SK-N-SH treated with all-trans-retinoic acid at 6 μM for 48 hours (cell line): Measurements from ENCODE around the gene FOXO1.

Source experiments
- CSDC2 ChIP-seq: fragments of 250-450 bp; sonication (Bioruptor Pico); IDR thresholded peaks from 2 replicates; pipeline ENCODE4 v1.5.0; 2020; ENCODE audit warnings: mild to moderate bottlenecking, moderate library complexity
- ISL1 ChIP-seq: fragments of 250-450 bp; sonication (Bioruptor Pico); IDR thresholded peaks from 2 replicates; pipeline ENCODE4 v2.1.2; 2022; ENCODE audit warnings: mild to moderate bottlenecking, moderate library complexity
- OSR1 ChIP-seq: fragments of 250-450 bp; sonication (Bioruptor Pico); IDR thresholded peaks from 2 replicates; pipeline ENCODE4 v1.8.0; 2022; ENCODE audit warnings: moderate library complexity, mild to moderate bottlenecking, inconsistent platforms
- RARB ChIP-seq: fragments of 250-450 bp; sonication (Bioruptor Pico); IDR thresholded peaks from 2 replicates; pipeline ENCODE4 v1.8.0; 2021; ENCODE audit warnings: mild to moderate bottlenecking, moderate library complexity
- TOX ChIP-seq: fragments of 250-450 bp; sonication (Bioruptor Pico); IDR thresholded peaks from 2 replicates; pipeline ENCODE4 v1.8.0; 2021; ENCODE audit warnings: mild to moderate bottlenecking, moderate library complexity, borderline replicate concordance
- ZC3H10 ChIP-seq: fragments of 250-450 bp; sonication (Bioruptor Pico); IDR thresholded peaks from 2 replicates; pipeline ENCODE4 v1.5.1; 2021; ENCODE audit warnings: mild to moderate bottlenecking, moderate library complexity
- ZFP3 ChIP-seq: fragments of 250-450 bp; sonication (Bioruptor Pico); IDR thresholded peaks from 2 replicates; pipeline ENCODE4 v1.5.0; 2020; ENCODE audit warnings: mild to moderate bottlenecking, moderate library complexity
- ZNF8 ChIP-seq: fragments of 450-650 bp; formaldehyde crosslinking; IDR thresholded peaks from 2 replicates; pipeline ENCODE4 v1.5.0; 2020; ENCODE audit warnings: mild to moderate bottlenecking, moderate library complexity
- TF ChIP-seq, protein P1 (sequence below): fragments of 250-450 bp; sonication (Bioruptor Pico); IDR thresholded peaks from 2 replicates; pipeline ENCODE4 v1.5.1; 2021; ENCODE audit warnings: mild to moderate bottlenecking, moderate library complexity
- TF ChIP-seq, protein P2 (sequence below): fragments of 250-450 bp; sonication (Bioruptor Pico); IDR thresholded peaks from 2 replicates; pipeline ENCODE4 v1.8.0; 2020; ENCODE audit warnings: mild to moderate bottlenecking, moderate library complexity, borderline replicate concordance
- TF ChIP-seq, protein P3 (sequence below): fragments of 250-450 bp; sonication (Bioruptor Pico); IDR thresholded peaks from 2 replicates; pipeline ENCODE4 v1.5.1; 2020; ENCODE audit warnings: low read depth, mild to moderate bottlenecking, moderate library complexity

DNA sequence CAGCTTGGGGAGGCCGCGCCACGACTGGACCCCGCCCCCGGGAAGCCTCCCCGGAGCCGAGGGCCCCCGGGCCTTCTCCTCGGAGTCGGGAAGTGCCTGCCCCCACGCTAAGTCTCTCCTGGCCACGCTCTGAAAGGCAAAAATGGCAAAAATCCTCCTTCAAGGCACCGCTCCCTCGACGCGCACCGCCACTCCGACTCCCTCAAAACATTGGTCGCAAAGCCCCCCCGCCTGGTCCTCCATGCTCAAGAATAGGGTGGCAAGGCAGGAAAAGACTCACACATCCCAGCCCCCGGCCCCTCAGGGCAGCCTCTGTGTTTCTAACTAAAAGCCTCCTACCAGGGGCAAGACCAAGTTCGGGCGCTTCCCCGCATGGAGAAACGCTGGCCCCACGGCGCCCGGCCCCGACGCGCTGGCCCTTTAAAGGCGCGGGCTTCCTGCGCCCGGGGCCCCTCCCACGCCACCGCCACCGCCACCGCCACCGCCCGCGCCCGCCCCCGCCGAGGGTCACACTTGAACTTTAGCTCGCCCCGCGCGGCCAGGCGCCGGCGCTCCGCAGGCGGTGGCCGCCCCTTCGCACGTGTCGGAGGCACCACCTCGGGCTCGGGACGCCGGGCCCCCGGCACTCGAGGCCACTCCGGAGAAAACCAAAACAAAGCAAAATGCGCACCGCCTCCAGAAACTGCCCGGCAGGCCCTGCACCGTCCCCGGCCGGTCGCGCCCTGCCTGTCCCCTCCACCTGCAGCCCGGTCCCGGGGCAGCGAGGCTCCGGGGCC, 1.9 kb downstream of the FOXO1 start:
- no peak for TF ChIP-seq ZFP3 (CRISPR knock-in tag)
- TF ChIP-seq ZNF8 (CRISPR knock-in tag): no peak
- TF ChIP-seq, protein P1, sequence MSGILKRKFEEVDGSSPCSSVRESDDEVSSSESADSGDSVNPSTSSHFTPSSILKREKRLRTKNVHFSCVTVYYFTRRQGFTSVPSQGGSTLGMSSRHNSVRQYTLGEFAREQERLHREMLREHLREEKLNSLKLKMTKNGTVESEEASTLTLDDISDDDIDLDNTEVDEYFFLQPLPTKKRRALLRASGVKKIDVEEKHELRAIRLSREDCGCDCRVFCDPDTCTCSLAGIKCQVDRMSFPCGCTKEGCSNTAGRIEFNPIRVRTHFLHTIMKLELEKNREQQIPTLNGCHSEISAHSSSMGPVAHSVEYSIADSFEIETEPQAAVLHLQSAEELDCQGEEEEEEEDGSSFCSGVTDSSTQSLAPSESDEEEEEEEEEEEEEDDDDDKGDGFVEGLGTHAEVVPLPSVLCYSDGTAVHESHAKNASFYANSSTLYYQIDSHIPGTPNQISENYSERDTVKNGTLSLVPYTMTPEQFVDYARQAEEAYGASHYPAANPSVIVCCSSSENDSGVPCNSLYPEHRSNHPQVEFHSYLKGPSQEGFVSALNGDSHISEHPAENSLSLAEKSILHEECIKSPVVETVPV (CRISPR knock-in tag): no peak
- no peak for TF ChIP-seq RARB (CRISPR knock-in tag)
- TF ChIP-seq TOX: no peak
- TF ChIP-seq, protein P2, sequence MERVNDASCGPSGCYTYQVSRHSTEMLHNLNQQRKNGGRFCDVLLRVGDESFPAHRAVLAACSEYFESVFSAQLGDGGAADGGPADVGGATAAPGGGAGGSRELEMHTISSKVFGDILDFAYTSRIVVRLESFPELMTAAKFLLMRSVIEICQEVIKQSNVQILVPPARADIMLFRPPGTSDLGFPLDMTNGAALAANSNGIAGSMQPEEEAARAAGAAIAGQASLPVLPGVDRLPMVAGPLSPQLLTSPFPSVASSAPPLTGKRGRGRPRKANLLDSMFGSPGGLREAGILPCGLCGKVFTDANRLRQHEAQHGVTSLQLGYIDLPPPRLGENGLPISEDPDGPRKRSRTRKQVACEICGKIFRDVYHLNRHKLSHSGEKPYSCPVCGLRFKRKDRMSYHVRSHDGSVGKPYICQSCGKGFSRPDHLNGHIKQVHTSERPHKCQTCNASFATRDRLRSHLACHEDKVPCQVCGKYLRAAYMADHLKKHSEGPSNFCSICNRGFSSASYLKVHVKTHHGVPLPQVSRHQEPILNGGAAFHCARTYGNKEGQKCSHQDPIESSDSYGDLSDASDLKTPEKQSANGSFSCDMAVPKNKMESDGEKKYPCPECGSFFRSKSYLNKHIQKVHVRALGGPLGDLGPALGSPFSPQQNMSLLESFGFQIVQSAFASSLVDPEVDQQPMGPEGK (CRISPR knock-in tag): no peak
- TF ChIP-seq OSR1 (CRISPR knock-in tag): no peak
- no peak for TF ChIP-seq ISL1 (CRISPR knock-in tag)
- TF ChIP-seq CSDC2 (CRISPR knock-in tag): no peak
- no peak for TF ChIP-seq ZC3H10 (CRISPR knock-in tag)
- TF ChIP-seq, protein P3, sequence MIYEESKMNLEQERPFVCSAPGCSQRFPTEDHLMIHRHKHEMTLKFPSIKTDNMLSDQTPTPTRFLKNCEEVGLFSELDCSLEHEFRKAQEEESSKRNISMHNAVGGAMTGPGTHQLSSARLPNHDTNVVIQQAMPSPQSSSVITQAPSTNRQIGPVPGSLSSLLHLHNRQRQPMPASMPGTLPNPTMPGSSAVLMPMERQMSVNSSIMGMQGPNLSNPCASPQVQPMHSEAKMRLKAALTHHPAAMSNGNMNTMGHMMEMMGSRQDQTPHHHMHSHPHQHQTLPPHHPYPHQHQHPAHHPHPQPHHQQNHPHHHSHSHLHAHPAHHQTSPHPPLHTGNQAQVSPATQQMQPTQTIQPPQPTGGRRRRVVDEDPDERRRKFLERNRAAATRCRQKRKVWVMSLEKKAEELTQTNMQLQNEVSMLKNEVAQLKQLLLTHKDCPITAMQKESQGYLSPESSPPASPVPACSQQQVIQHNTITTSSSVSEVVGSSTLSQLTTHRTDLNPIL (CRISPR knock-in tag): no peak
